HepG2 (cell line): Measurements from ENCODE around the gene TRIM4. TPM values are rescaled to one million over a fixed set of nuclear protein-coding genes. Genes with fewer than 3 reads are reported as not detected.
A peak's percentile ranks its signal among the peaks of the same experiment; 100 is the strongest.

Experiments used
- FOXJ3 ChIP-seq: sonication (generic); formaldehyde crosslinking; IDR thresholded peaks from 2 replicates; pipeline ENCODE4 v1.4.0; 2020; ENCODE audit warnings: missing genetic modification reagents, mild to moderate bottlenecking, borderline replicate concordance
- GABPA ChIP-seq, 2 experiments: IDR thresholded peaks; 2 replicates each; pipeline ENCODE4 v1.6.1; 2011 to 2016; ENCODE audit warnings: low read depth in 2 of 2, low read length in 1 of 2, missing biosample characterization in 1 of 2, missing genetic modification characterization in 1 of 2
- GATAD2A ChIP-seq: IDR thresholded peaks from 2 replicates; pipeline ENCODE4 v1.6.1; 2016
- HMG20A ChIP-seq: IDR thresholded peaks from 2 replicates; pipeline ENCODE4 v1.6.1; 2016; ENCODE audit warnings: borderline replicate concordance
- HOXA5 ChIP-seq: sonication (generic); formaldehyde crosslinking; IDR thresholded peaks from 2 replicates; pipeline ENCODE4 v1.4.0; 2020; ENCODE audit warnings: missing genetic modification reagents
- KLF9 ChIP-seq: IDR thresholded peaks from 2 replicates; pipeline ENCODE4 v1.6.1; 2016; ENCODE audit warnings: low read depth
- TAF1 ChIP-seq: sonication (generic); formaldehyde crosslinking; IDR thresholded peaks from 2 replicates; pipeline ENCODE4 v1.4.0; 2020; ENCODE audit warnings: missing genetic modification reagents
- ZFP62 ChIP-seq: sonication (generic); formaldehyde crosslinking; IDR thresholded peaks from 2 replicates; pipeline ENCODE4 v1.4.0; 2020; ENCODE audit warnings: missing genetic modification reagents
- ZNF160 ChIP-seq: sonication (generic); formaldehyde crosslinking; IDR thresholded peaks from 2 replicates; pipeline ENCODE4 v1.8.0; 2022; ENCODE audit warnings: mild to moderate bottlenecking, inconsistent platforms, missing genetic modification reagents
- ZNF562 ChIP-seq: sonication (generic); formaldehyde crosslinking; IDR thresholded peaks from 2 replicates; pipeline ENCODE4 v1.8.0; 2022; ENCODE audit warnings: missing genetic modification reagents, borderline replicate concordance
- ZNF569 ChIP-seq: sonication (generic); formaldehyde crosslinking; IDR thresholded peaks from 2 replicates; pipeline ENCODE4 v1.5.0; 2020; ENCODE audit warnings: mild to moderate bottlenecking, missing genetic modification reagents, moderate library complexity, borderline replicate concordance
- polyA plus RNA-seq, 8 experiments: library from polyadenylated mRNA; depleted of rRNA in 3 of 8; stranded (reverse) in 7 of 8; unstranded in 1 of 8; fragments of >200 nt; fragmentation: Illumina TruSeq in 4 of 8; extraction: Trizol in 4 of 8; gene quantifications; 2 replicates each; pipeline versions ENCODE4 v1.2.1 to v1.2.3, GENCODE V29; 2011 to 2016; ENCODE audit warnings: low read depth in 4 of 8, missing spikeins in 1 of 8, mixed read lengths in 1 of 8; ENCODE audit not compliant: insufficient read depth in 1 of 8
- total RNA-seq, 5 experiments: library from RNA; depleted of rRNA; stranded (reverse); fragments of >200 nt; fragmentation: Illumina TruSeq; extraction: Trizol; gene quantifications; 2 replicates each; pipeline ENCODE4 v1.2.3, GENCODE V29; 2016; ENCODE audit warnings: low read depth in 1 of 5
- TF ChIP-seq, protein P1 (sequence below): sonication (generic); formaldehyde crosslinking; IDR thresholded peaks from 2 replicates; pipeline ENCODE4 v1.4.0; 2020; ENCODE audit warnings: missing genetic modification reagents, borderline replicate concordance
- TF ChIP-seq, protein P2 (sequence below): sonication (generic); formaldehyde crosslinking; IDR thresholded peaks from 2 replicates; pipeline ENCODE4 v1.5.0; 2020; ENCODE audit warnings: mild to moderate bottlenecking, missing genetic modification reagents
- TF ChIP-seq, protein P3 (sequence below): sonication (generic); formaldehyde crosslinking; IDR thresholded peaks from 2 replicates; pipeline ENCODE4 v1.4.0; 2020; ENCODE audit warnings: mild to moderate bottlenecking, missing genetic modification reagents
- TF ChIP-seq, protein P4 (sequence below), 2 experiments: sonication (generic) in 1 of 2; formaldehyde crosslinking in 1 of 2; IDR thresholded peaks; 2 replicates each; pipeline versions ENCODE4 v1.6.1 to v1.9.0; 2014 to 2022; ENCODE audit warnings: antibody characterized with exemption in 1 of 2, borderline replicate concordance in 1 of 2, inconsistent platforms in 1 of 2, low read depth in 1 of 2, missing genetic modification reagents in 1 of 2

Gene TRIM4
- total and polyA plus RNA-seq, 2 of the 13 experiments (the other 11 are each of a cell fraction or from before 2014, with no cell fraction given): 17.6 to 21.7 TPM

DNA sequence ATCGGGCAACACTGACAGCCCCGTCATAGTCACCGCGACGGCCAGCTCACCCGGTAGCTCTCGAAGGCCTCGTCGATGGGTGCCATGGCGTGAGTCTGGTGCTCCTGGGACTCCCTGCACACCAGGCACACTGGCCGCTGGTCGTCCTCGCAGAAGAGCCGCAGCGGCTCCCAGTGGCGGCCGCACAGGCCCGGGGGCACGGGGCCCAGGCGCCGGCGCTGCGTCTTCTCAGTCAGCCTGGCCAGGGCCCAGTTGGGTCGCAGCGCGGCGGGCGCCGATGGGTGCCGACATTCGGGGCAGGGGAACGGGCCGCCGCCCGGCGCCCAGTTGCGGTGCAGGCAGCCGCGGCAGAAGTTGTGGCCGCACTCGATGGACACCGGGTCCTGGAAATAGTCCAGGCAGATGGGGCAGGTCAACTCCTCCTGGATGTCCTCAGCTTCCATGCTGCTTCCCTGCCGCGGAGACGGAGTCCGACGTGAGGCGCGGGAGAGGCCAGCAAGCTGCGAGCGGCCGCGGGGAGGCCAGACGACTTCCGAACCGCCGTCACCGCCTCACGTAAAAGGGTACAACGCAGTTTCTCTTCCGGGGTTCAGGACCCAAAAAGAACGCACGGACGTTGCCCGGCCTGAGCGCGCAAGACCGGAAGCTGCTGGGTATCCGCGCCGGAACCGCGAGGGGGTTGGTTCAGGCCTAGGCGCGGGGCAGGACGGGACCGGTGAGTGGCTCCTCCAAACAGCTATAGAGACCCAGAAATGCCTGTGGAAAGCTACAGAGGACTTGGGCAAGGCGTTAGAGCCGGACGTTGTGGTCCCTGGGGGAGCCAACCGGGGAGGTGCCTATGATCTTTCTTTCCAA is at the start of gene TRIM4 (continued):
- TF ChIP-seq, protein P1, sequence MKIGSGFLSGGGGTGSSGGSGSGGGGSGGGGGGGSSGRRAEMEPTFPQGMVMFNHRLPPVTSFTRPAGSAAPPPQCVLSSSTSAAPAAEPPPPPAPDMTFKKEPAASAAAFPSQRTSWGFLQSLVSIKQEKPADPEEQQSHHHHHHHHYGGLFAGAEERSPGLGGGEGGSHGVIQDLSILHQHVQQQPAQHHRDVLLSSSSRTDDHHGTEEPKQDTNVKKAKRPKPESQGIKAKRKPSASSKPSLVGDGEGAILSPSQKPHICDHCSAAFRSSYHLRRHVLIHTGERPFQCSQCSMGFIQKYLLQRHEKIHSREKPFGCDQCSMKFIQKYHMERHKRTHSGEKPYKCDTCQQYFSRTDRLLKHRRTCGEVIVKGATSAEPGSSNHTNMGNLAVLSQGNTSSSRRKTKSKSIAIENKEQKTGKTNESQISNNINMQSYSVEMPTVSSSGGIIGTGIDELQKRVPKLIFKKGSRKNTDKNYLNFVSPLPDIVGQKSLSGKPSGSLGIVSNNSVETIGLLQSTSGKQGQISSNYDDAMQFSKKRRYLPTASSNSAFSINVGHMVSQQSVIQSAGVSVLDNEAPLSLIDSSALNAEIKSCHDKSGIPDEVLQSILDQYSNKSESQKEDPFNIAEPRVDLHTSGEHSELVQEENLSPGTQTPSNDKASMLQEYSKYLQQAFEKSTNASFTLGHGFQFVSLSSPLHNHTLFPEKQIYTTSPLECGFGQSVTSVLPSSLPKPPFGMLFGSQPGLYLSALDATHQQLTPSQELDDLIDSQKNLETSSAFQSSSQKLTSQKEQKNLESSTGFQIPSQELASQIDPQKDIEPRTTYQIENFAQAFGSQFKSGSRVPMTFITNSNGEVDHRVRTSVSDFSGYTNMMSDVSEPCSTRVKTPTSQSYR (CRISPR knock-in tag): 0 out of 2 replicates have a peak, but pooled peaks have one; percentile 61
- TF ChIP-seq ZNF569 (CRISPR knock-in tag) (no peak), TAF1 (CRISPR knock-in tag) (peak; percentile 91), ZNF160 (CRISPR knock-in tag) (0 out of 2 replicates have a peak, but pooled peaks have one; percentile 45), HMG20A (CRISPR knock-in tag) (no peak), FOXJ3 (CRISPR knock-in tag) (peak; percentile 60; the same call in 1 of the 2 replicates), ZNF562 (peak; percentile 39; the same call in 1 of the 2 replicates), HOXA5 (CRISPR knock-in tag) (peak; percentile 84; the same call in 1 of the 2 replicates), GABPA (IDR thresholded peaks at IDR 0.05; ENCODE audit: low read depth, low read length) (peak; percentile 88), GABPA (CRISPR knock-in tag; IDR thresholded peaks at IDR 0.05; ENCODE audit: low read depth) (peak; percentile 98), GATAD2A (CRISPR knock-in tag) (peak; percentile 26; the same call in 1 of the 2 replicates), KLF9 (CRISPR knock-in tag) (0 out of 2 replicates have a peak, but pooled peaks have one; percentile 47), ZFP62 (CRISPR knock-in tag) (no peak)
- TF ChIP-seq, protein P2, sequence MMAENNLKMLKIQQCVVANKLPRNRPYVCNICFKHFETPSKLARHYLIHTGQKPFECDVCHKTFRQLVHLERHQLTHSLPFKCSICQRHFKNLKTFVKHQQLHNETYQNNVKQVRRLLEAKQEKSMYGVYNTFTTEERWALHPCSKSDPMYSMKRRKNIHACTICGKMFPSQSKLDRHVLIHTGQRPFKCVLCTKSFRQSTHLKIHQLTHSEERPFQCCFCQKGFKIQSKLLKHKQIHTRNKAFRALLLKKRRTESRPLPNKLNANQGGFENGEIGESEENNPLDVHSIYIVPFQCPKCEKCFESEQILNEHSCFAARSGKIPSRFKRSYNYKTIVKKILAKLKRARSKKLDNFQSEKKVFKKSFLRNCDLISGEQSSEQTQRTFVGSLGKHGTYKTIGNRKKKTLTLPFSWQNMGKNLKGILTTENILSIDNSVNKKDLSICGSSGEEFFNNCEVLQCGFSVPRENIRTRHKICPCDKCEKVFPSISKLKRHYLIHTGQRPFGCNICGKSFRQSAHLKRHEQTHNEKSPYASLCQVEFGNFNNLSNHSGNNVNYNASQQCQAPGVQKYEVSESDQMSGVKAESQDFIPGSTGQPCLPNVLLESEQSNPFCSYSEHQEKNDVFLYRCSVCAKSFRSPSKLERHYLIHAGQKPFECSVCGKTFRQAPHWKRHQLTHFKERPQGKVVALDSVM (CRISPR knock-in tag): peak; percentile 56
- TF ChIP-seq, protein P3, sequence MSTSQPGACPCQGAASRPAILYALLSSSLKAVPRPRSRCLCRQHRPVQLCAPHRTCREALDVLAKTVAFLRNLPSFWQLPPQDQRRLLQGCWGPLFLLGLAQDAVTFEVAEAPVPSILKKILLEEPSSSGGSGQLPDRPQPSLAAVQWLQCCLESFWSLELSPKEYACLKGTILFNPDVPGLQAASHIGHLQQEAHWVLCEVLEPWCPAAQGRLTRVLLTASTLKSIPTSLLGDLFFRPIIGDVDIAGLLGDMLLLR (CRISPR knock-in tag): peak; percentile 95
- TF ChIP-seq, protein P4, sequence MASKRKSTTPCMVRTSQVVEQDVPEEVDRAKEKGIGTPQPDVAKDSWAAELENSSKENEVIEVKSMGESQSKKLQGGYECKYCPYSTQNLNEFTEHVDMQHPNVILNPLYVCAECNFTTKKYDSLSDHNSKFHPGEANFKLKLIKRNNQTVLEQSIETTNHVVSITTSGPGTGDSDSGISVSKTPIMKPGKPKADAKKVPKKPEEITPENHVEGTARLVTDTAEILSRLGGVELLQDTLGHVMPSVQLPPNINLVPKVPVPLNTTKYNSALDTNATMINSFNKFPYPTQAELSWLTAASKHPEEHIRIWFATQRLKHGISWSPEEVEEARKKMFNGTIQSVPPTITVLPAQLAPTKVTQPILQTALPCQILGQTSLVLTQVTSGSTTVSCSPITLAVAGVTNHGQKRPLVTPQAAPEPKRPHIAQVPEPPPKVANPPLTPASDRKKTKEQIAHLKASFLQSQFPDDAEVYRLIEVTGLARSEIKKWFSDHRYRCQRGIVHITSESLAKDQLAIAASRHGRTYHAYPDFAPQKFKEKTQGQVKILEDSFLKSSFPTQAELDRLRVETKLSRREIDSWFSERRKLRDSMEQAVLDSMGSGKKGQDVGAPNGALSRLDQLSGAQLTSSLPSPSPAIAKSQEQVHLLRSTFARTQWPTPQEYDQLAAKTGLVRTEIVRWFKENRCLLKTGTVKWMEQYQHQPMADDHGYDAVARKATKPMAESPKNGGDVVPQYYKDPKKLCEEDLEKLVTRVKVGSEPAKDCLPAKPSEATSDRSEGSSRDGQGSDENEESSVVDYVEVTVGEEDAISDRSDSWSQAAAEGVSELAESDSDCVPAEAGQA (IDR thresholded peaks at IDR 0.05; ENCODE audit: low read depth): peak; percentile 23; the same call in 1 of the 2 replicates
- TF ChIP-seq, protein P4 (CRISPR knock-in tag; IDR thresholded peaks at IDR 0.05; ENCODE audit: borderline replicate concordance): no peak; the same call in 1 of the 2 replicates
